ENCODE data around the gene NDUFV1.
A peak's percentile ranks its signal among the peaks of the same experiment; 100 is the strongest.
"Not testable (repeated sequence)": the region's sequence is repeated elsewhere in the genome, so short reads cannot be mapped to it uniquely, and the experiment has no call there.

Gene NDUFV1

GRCh38 chr11:67599149-67599548, 7.6 kb upstream of the NDUFV1 start:
- H3K27me3 ChIP-seq (ENCODE audit: insufficient read depth, insufficient read length) = no peaks in the 10 kb centered on the region
- H3K4me3 ChIP-seq (ENCODE audit: insufficient read length, low read depth) = no peak overlapping the region
- H3K36me3 ChIP-seq (ENCODE audit: insufficient read depth, insufficient read length, low read length) = no peaks in the 10 kb centered on the region
- no peak overlapping the region for H3K9ac ChIP-seq (ENCODE audit: insufficient read length, low read depth)
- TF ChIP-seq SUZ12 (IDR thresholded peaks at IDR 0.05; ENCODE audit: extremely low read depth, insufficient read depth, insufficient read length) (no peak), ZNF274 (IDR thresholded peaks at IDR 0.05; ENCODE audit: low read depth, low read length) (no peak), YY1 (IDR thresholded peaks at IDR 0.05; ENCODE audit: insufficient read depth, insufficient read length) (no peak)
- no peak for DNase-seq (ENCODE audit: low read depth, low spot score)
- peaks cover 3% of the 10 kb centered on the region for H3K4me1 ChIP-seq (ENCODE audit: insufficient read depth, insufficient read length)
- H3K9me3 ChIP-seq (ENCODE audit: insufficient read depth, low read length) = peaks cover 66% of the 10 kb centered on the region

GRCh38 chr11:67600324-67601029, 6.3 kb upstream of the NDUFV1 start:
- peaks cover 64% of the 10 kb centered on the region for H3K9me3 ChIP-seq (ENCODE audit: insufficient read depth, low read length)
- H3K9ac ChIP-seq (ENCODE audit: insufficient read length, low read depth) = no peak overlapping the region
- H3K4me3 ChIP-seq (ENCODE audit: insufficient read length, low read depth) = no peak overlapping the region
- TF ChIP-seq YY1 (IDR thresholded peaks at IDR 0.05; ENCODE audit: insufficient read depth, insufficient read length) = no peak
- no peak for TF ChIP-seq SUZ12 (IDR thresholded peaks at IDR 0.05; ENCODE audit: extremely low read depth, insufficient read depth, insufficient read length)
- no peak for TF ChIP-seq ZNF274 (IDR thresholded peaks at IDR 0.05; ENCODE audit: low read depth, low read length)
- no peaks in the 10 kb centered on the region for H3K27me3 ChIP-seq (ENCODE audit: insufficient read depth, insufficient read length)
- DNase-seq (ENCODE audit: low read depth, low spot score) = no peak
- H3K36me3 ChIP-seq (ENCODE audit: insufficient read depth, insufficient read length, low read length) = no peaks in the 10 kb centered on the region
- H3K4me1 ChIP-seq (ENCODE audit: insufficient read depth, insufficient read length) = peaks cover 15% of the 10 kb centered on the region

- no peaks in the 10 kb centered on the region for H3K27me3 ChIP-seq (ENCODE audit: insufficient read depth, insufficient read length)
- peaks cover 58% of the 10 kb centered on the region for H3K9me3 ChIP-seq (ENCODE audit: insufficient read depth, low read length)
- TF ChIP-seq ZNF274 (IDR thresholded peaks at IDR 0.05; ENCODE audit: low read depth, low read length) (no peak), YY1 (IDR thresholded peaks at IDR 0.05; ENCODE audit: insufficient read depth, insufficient read length) (no peak), SUZ12 (IDR thresholded peaks at IDR 0.05; ENCODE audit: extremely low read depth, insufficient read depth, insufficient read length) (no peak)
- DNase-seq (ENCODE audit: low read depth, low spot score) = no peak
- H3K9ac ChIP-seq (ENCODE audit: insufficient read length, low read depth) = no peak overlapping the region
- no peak overlapping the region for H3K4me3 ChIP-seq (ENCODE audit: insufficient read length, low read depth)
- no peaks in the 10 kb centered on the region for H3K36me3 ChIP-seq (ENCODE audit: insufficient read depth, insufficient read length, low read length)
- peaks cover 19% of the 10 kb centered on the region for H3K4me1 ChIP-seq (ENCODE audit: insufficient read depth, insufficient read length)
These were observed 5.6 kb upstream of the NDUFV1 start for GRCh38 chr11:67601098-67601497.

- not testable (repeated sequence) for DNase-seq (ENCODE audit: low read depth, low spot score); H3K9ac ChIP-seq (ENCODE audit: insufficient read length, low read depth); H3K4me3 ChIP-seq (ENCODE audit: insufficient read length, low read depth); H3K27me3 ChIP-seq (ENCODE audit: insufficient read depth, insufficient read length)
- Histone ChIP-seq H3K9me3 (ENCODE audit: insufficient read depth, low read length) (peaks cover 37% of the 10 kb centered on the region), H3K4me1 (ENCODE audit: insufficient read depth, insufficient read length) (peaks cover 21% of the 10 kb centered on the region), H3K36me3 (ENCODE audit: insufficient read depth, insufficient read length, low read length) (peaks cover 11% of the 10 kb centered on the region)
These were observed 2.6 kb upstream of the NDUFV1 start for GRCh38 chr11:67604119-67604518.

- Histone ChIP-seq H3K9ac (ENCODE audit: insufficient read length, low read depth) (peak overlapping the region; percentile 38), H3K27me3 (ENCODE audit: insufficient read depth, insufficient read length) (no peaks in the 10 kb centered on the region), H3K9me3 (ENCODE audit: insufficient read depth, low read length) (peaks cover 30% of the 10 kb centered on the region), H3K4me3 (ENCODE audit: insufficient read length, low read depth) (no peak overlapping the region), H3K36me3 (ENCODE audit: insufficient read depth, insufficient read length, low read length) (peaks cover 18% of the 10 kb centered on the region), H3K4me1 (ENCODE audit: insufficient read depth, insufficient read length) (peaks cover 21% of the 10 kb centered on the region)
- DNase-seq (ENCODE audit: low read depth, low spot score) = no peak
- TF ChIP-seq ZNF274 (IDR thresholded peaks at IDR 0.05; ENCODE audit: low read depth, low read length) = no peak
- TF ChIP-seq SUZ12 (IDR thresholded peaks at IDR 0.05; ENCODE audit: extremely low read depth, insufficient read depth, insufficient read length) = no peak
- no peak for TF ChIP-seq YY1 (IDR thresholded peaks at IDR 0.05; ENCODE audit: insufficient read depth, insufficient read length)
These were observed 1.9 kb upstream of the NDUFV1 start for GRCh38 chr11:67604815-67605214.

- peaks cover 24% of the 10 kb centered on the region for H3K36me3 ChIP-seq (ENCODE audit: insufficient read depth, insufficient read length, low read length)
- no peak for DNase-seq (ENCODE audit: low read depth, low spot score)
- no peaks in the 10 kb centered on the region for H3K27me3 ChIP-seq (ENCODE audit: insufficient read depth, insufficient read length)
- H3K4me3 ChIP-seq (ENCODE audit: insufficient read length, low read depth) = no peak overlapping the region
- H3K4me1 ChIP-seq (ENCODE audit: insufficient read depth, insufficient read length) = peaks cover 21% of the 10 kb centered on the region
- TF ChIP-seq YY1 (IDR thresholded peaks at IDR 0.05; ENCODE audit: insufficient read depth, insufficient read length) (no peak), ZNF274 (IDR thresholded peaks at IDR 0.05; ENCODE audit: low read depth, low read length) (no peak)
- peak overlapping the region; percentile 38 for H3K9ac ChIP-seq (ENCODE audit: insufficient read length, low read depth)
- peaks cover 26% of the 10 kb centered on the region for H3K9me3 ChIP-seq (ENCODE audit: insufficient read depth, low read length)
These were observed 1.3 kb upstream of the NDUFV1 start for GRCh38 chr11:67605231-67606011.

- peak overlapping the region; percentile 63 for H3K9ac ChIP-seq (ENCODE audit: insufficient read length, low read depth)
- H3K27me3 ChIP-seq (ENCODE audit: insufficient read depth, insufficient read length) = no peaks in the 10 kb centered on the region
- H3K9me3 ChIP-seq (ENCODE audit: insufficient read depth, low read length) = peaks cover 19% of the 10 kb centered on the region
- peaks cover 21% of the 10 kb centered on the region for H3K4me1 ChIP-seq (ENCODE audit: insufficient read depth, insufficient read length)
- DNase-seq (ENCODE audit: low read depth, low spot score) = no peak
- H3K4me3 ChIP-seq (ENCODE audit: insufficient read length, low read depth) = peak overlapping the region; percentile 98
- TF ChIP-seq YY1 (IDR thresholded peaks at IDR 0.05; ENCODE audit: insufficient read depth, insufficient read length) (no peak), SUZ12 (IDR thresholded peaks at IDR 0.05; ENCODE audit: extremely low read depth, insufficient read depth, insufficient read length) (no peak), ZNF274 (IDR thresholded peaks at IDR 0.05; ENCODE audit: low read depth, low read length) (no peak)
- peaks cover 31% of the 10 kb centered on the region for H3K36me3 ChIP-seq (ENCODE audit: insufficient read depth, insufficient read length, low read length)
These were observed 644 bp upstream of the NDUFV1 start for GRCh38 chr11:67606093-67606491.
